ENCODE data around the gene SDHC. TPM values are rescaled to one million over a fixed set of nuclear protein-coding genes. Genes with fewer than 3 reads are reported as not detected.
"Not testable (repeated sequence)": the region's sequence is repeated elsewhere in the genome, so short reads cannot be mapped to it uniquely, and the experiment has no call there.

The SDHC gene
- total and polyA plus RNA-seq, 2 donors = 29.4 to 160 TPM

DNA sequence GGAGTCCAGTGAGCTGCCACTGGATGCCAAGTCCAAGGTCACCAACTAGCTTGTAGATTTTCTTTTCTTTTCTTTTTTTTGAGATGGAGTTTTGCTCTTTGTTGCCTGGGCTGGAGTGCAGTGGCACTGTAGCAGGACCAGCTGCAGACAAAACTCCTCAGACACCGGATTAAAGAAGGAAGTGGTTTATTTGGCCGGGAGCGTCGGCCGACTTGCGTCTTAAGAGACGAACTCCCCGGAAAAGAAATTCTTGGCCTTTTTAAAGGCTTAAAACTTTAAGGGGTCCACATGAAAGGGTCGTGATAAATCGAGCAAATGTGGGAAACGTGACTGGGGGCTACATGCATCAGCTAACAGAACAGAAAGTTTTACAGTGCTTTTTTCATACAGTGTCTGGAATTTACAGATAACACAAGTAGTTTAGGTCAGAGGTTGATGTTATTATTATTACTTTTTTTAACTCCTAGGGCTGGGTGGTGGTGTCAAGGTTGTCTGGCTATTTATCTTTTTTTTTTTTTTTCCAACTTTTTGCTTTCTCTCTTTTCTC lies 89.9 kb downstream of the SDHC start:
- Histone ChIP-seq H3K27ac (ENCODE audit: low read depth) (no peak overlapping the region), H3K4me1 (ENCODE audit: insufficient read depth) (no peaks in the 10 kb centered on the region), H3K36me3 (ENCODE audit: insufficient read depth) (no peaks in the 10 kb centered on the region), H3K4me3 (ENCODE audit: low read depth, low read length) (no peak overlapping the region)
- no peak for DNase-seq (ENCODE audit: extremely low spot score)
- 59% methylated on average over 11 of the region's 11 CpGs for WGBS

DNA sequence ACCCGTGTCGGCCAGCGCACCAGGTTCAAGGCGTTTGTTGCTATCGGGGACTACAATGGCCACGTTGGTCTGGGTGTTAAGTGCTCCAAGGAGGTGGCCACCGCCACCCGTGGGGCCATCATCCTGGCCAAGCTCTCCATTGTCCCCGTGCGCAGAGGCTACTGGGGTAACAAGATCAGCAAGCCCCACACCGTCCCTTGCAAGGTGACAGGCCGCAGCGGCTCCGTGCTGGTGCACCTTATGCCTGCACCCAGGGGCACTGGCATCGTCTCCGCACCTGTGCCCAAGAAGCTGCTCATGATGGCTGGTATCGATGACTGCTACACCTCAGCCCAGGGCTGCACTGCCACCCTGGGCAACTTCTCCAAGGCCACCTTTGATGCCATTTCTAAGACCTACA lies 92.4 kb downstream of the SDHC start:
- 95% methylated on average over 17 of the region's 17 CpGs for WGBS
- H3K36me3 ChIP-seq (ENCODE audit: insufficient read depth); DNase-seq (ENCODE audit: extremely low spot score); H3K27ac ChIP-seq (ENCODE audit: low read depth); H3K4me1 ChIP-seq (ENCODE audit: insufficient read depth); H3K4me3 ChIP-seq (ENCODE audit: low read depth, low read length): not testable (repeated sequence)

DNA sequence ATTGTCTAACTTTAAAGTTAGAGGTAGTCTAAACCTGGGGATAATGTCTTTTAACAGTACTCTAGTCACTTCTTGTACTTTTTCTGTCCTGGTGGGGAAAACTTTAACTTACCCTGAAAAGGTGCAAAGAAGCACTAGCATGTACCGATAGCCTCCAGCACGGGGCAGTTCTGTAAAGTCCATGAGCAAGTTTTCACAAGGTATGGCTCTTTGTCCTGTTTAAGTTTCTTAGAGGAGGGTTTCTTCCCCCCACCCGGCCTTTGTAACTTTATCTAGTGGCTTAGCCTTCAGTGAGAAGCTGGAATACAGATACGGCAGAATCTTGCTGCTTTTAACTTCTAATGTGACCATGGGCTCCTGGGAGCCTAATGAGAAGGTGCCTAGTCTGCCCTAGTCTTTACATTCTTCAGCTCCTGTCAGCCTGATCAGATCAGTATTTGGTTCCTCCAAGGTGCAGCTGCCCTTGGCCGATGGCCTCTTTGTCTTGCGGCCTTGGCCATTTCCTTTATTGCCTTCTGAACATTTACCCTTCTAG lies 93.3 kb downstream of the SDHC start:
- 90% methylated on average over 6 of the region's 6 CpGs for WGBS
- no peaks in the 10 kb centered on the region for H3K4me1 ChIP-seq (ENCODE audit: insufficient read depth)
- H3K27ac ChIP-seq (ENCODE audit: low read depth) = no peak overlapping the region
- H3K4me3 ChIP-seq (ENCODE audit: low read depth, low read length) = no peak overlapping the region
- DNase-seq (ENCODE audit: extremely low spot score) = no peak
- no peaks in the 10 kb centered on the region for H3K36me3 ChIP-seq (ENCODE audit: insufficient read depth)

DNA sequence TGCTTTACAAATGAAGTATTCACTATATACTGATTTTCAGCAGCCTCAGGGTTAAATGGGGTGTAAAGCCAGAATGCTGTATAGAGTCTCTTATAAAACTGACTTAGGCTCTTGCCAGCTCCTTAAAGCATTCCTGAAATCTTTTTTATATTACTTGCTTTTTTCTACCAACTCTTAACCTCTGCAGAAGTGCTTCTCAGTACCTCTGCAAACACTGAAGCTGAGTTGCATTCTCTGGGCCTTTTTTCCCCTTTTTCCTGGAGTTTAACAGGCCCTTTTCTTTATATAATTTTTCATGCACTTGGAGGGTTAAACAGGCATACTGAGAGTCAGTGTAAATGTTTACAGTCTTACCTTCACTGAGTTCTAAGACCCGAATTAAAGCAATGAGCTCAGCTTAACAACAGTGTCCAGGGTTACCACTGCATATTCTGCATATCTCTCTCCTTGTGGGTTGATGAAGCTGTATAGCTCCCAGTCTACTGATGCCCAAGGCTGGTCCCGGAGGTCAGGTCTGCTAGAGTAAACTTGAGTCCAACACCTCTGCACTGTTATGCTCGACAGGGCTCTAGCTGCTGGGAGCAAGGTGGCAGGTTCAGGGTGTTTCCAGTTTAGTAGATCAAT lies 94.4 kb downstream of the SDHC start:
- Histone ChIP-seq H3K4me1 (ENCODE audit: insufficient read depth) (no peaks in the 10 kb centered on the region), H3K4me3 (ENCODE audit: low read depth, low read length) (no peak overlapping the region), H3K27ac (ENCODE audit: low read depth) (no peak overlapping the region), H3K36me3 (ENCODE audit: insufficient read depth) (no peaks in the 10 kb centered on the region)
- no peak for DNase-seq (ENCODE audit: extremely low spot score)
- WGBS = 54% methylated on average over 3 of the region's 3 CpGs

DNA sequence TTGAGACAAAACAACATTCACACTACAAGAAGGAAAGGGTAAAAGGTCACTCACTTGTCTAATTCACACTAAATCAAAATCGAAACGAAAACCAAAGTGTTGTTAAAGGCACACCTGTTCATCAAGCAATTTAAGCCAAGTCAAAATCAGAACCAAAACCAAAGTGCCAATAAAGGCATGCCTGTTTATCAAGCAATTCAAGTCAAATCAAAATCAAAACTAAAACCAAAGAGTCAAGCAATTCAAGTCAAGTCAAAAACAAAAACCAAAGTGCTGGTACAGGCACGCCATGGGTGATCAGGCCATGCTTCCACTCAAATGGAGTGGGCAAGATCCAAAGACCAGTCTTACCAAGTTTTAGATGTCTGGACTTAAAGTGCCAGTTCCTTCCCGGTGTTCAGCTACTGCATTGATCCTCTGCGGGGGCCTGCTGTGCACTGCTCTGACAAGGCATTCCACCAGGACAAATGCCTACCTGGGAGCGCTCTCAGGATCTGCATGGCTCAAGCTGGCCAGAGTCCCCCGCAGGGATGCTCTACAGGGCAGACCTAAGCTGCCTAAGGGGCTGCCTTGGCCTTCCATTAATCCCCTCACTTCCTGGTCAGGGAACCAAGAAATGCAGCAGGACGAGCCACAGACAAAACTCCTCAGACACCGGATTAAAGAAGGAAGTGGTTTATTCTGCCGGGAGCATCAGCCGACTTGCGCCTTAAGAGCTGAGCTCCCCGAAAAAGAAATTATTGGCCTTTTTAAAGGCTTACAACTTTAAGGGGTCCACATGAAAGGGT lies 95.9 kb downstream of the SDHC start:
- 82% methylated on average over 13 of the region's 13 CpGs for WGBS
- DNase-seq (ENCODE audit: extremely low spot score); H3K4me1 ChIP-seq (ENCODE audit: insufficient read depth); H3K27ac ChIP-seq (ENCODE audit: low read depth); H3K4me3 ChIP-seq (ENCODE audit: low read depth, low read length); H3K36me3 ChIP-seq (ENCODE audit: insufficient read depth): not testable (repeated sequence)

DNA sequence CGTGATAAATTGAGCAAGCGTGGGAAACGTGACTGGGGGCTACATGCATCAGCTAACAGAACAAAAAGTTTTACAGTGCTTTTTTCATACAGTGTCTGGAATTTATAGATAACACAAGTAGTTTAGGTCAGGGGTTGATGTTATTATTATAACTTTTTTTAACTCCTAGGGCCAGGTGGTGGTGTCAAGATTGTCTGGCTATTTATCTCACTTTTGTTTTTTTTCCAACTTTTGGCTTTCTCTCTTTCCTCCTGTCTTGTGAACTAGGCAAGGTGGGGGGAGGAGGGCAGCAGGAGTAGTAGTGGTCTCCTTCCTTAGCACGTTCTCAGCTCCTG lies 96.4 kb downstream of the SDHC start:
- not testable (repeated sequence) for H3K4me1 ChIP-seq (ENCODE audit: insufficient read depth); H3K27ac ChIP-seq (ENCODE audit: low read depth); H3K4me3 ChIP-seq (ENCODE audit: low read depth, low read length); H3K36me3 ChIP-seq (ENCODE audit: insufficient read depth); DNase-seq (ENCODE audit: extremely low spot score)
- WGBS = 69% methylated on average over 4 of the region's 4 CpGs

Small RNA genes within 50 kb of the gene (small RNA-seq; reads per million reads assigned to genes)
- gene AL592295.2 (not detected), gene RNU6-481P (not detected)

Other genes with a start within 250 kb of the SDHC start
- 2.9 TPM for gene ARHGAP30, start 244.5 kb upstream of the SDHC start, total RNA-seq
- 5.1 TPM for gene ARHGAP30, start 244.5 kb upstream of the SDHC start, polyA plus RNA-seq
- gene NECTIN4, start 224.8 kb upstream of the SDHC start, total RNA-seq = 12.2 TPM
- 5.0 TPM for gene NECTIN4, start 224.8 kb upstream of the SDHC start, polyA plus RNA-seq
- 1.3 TPM for gene KLHDC9, start 216.0 kb upstream of the SDHC start, total RNA-seq
- gene KLHDC9, start 216.0 kb upstream of the SDHC start, polyA plus RNA-seq = 8.4 TPM
- 9.8 TPM for gene PFDN2, start 196.3 kb upstream of the SDHC start, total RNA-seq
- gene PFDN2, start 196.3 kb upstream of the SDHC start, polyA plus RNA-seq = 108 TPM
- 18.9 TPM for gene NIT1, start 196.3 kb upstream of the SDHC start, total RNA-seq
- 49.5 TPM for gene NIT1, start 196.3 kb upstream of the SDHC start, polyA plus RNA-seq
- 16.9 TPM for gene DEDD, start 181.7 kb upstream of the SDHC start, total RNA-seq
- 43.0 TPM for gene DEDD, start 181.7 kb upstream of the SDHC start, polyA plus RNA-seq
- 82.4 TPM for gene UFC1, start 160.4 kb upstream of the SDHC start, total RNA-seq
- gene UFC1, start 160.4 kb upstream of the SDHC start, polyA plus RNA-seq = 119 TPM
- 12.5 TPM for gene USP21, start 154.9 kb upstream of the SDHC start, total RNA-seq
- gene USP21, start 154.9 kb upstream of the SDHC start, polyA plus RNA-seq = 28.4 TPM
- gene PPOX, start 148.0 kb upstream of the SDHC start, total RNA-seq = 13.9 TPM
- gene PPOX, start 148.0 kb upstream of the SDHC start, polyA plus RNA-seq = 25.9 TPM
- gene B4GALT3, start 136.9 kb upstream of the SDHC start, total RNA-seq = 15.3 TPM
- gene B4GALT3, start 136.9 kb upstream of the SDHC start, polyA plus RNA-seq = 21.5 TPM
- gene ADAMTS4, start 115.3 kb upstream of the SDHC start, total RNA-seq = 4.4 TPM
- gene ADAMTS4, start 115.3 kb upstream of the SDHC start, polyA plus RNA-seq = 19.6 TPM
- gene NDUFS2, start 112.0 kb upstream of the SDHC start, total RNA-seq = 71.9 TPM
- gene NDUFS2, start 112.0 kb upstream of the SDHC start, polyA plus RNA-seq = 100 TPM
- 15.9 TPM for gene FCER1G, start 99.1 kb upstream of the SDHC start, total RNA-seq
- gene FCER1G, start 99.1 kb upstream of the SDHC start, polyA plus RNA-seq = 161 TPM
- not detected for gene APOA2, start 90.8 kb upstream of the SDHC start, total RNA-seq
- 5.4 TPM for gene APOA2, start 90.8 kb upstream of the SDHC start, polyA plus RNA-seq
- 6.0 TPM for gene TOMM40L, start 88.3 kb upstream of the SDHC start, total RNA-seq
- 14.3 TPM for gene TOMM40L, start 88.3 kb upstream of the SDHC start, polyA plus RNA-seq
- not detected for gene NR1I3, start 76.2 kb upstream of the SDHC start, total RNA-seq
- 0.27 TPM for gene NR1I3, start 76.2 kb upstream of the SDHC start, polyA plus RNA-seq
- gene PCP4L1, start 55.6 kb upstream of the SDHC start, total RNA-seq = 22.8 TPM
- 39.2 TPM for gene PCP4L1, start 55.6 kb upstream of the SDHC start, polyA plus RNA-seq
- gene MPZ, start 4.4 kb upstream of the SDHC start, total RNA-seq = 27.1 TPM
- 10.2 TPM for gene MPZ, start 4.4 kb upstream of the SDHC start, polyA plus RNA-seq
- gene CFAP126, start 53.5 kb downstream of the SDHC start, total RNA-seq = not detected
- not detected for gene CFAP126, start 53.5 kb downstream of the SDHC start, polyA plus RNA-seq
- gene FCGR2A, start 191.1 kb downstream of the SDHC start, total RNA-seq = 37.9 TPM
- gene FCGR2A, start 191.1 kb downstream of the SDHC start, polyA plus RNA-seq = 27.7 TPM
- gene HSPA6, start 210.2 kb downstream of the SDHC start, total RNA-seq = 1.2 TPM
- 5.6 TPM for gene HSPA6, start 210.2 kb downstream of the SDHC start, polyA plus RNA-seq
- gene FCGR3A, start 235.4 kb downstream of the SDHC start, total RNA-seq = 4.5 TPM
- gene FCGR3A, start 235.4 kb downstream of the SDHC start, polyA plus RNA-seq = 29.0 TPM

Data from urinary bladder (tissue), 4 donors.